ENCODE measurements around the gene CRISPLD2. TPM values are rescaled to one million over a fixed set of nuclear protein-coding genes. Genes with fewer than 3 reads are reported as not detected.

CRISPLD2 gene
- total RNA-seq, 1 donor from 2014 or later = 9.0 TPM

- Mint-ChIP-seq H3K27ac (ENCODE audit: unreplicated experiment) (no peak overlapping the region), H3K4me3 (ENCODE audit: unreplicated experiment) (no peak overlapping the region), H3K9me3 (ENCODE audit: unreplicated experiment) (peaks cover 3% of the 10 kb centered on the region), H3K4me1 (ENCODE audit: low read depth, unreplicated experiment) (peaks cover 27% of the 10 kb centered on the region), H3K36me3 (ENCODE audit: unreplicated experiment) (peaks cover 6% of the 10 kb centered on the region), H3K27me3 (ENCODE audit: unreplicated experiment) (peaks cover 9% of the 10 kb centered on the region)
- no peak for DNase-seq
- TF ChIP-seq CTCF (IDR thresholded peaks at IDR 0.05; ENCODE audit: partially characterized antibody, unreplicated experiment) = no peak
Measured at GRCh38 chr16:84823926-84824325, 4.1 kb downstream of the CRISPLD2 start.

GRCh38 chr16:84825896-84826557 is 6.2 kb downstream of the CRISPLD2 start:
- TF ChIP-seq CTCF (IDR thresholded peaks at IDR 0.05; ENCODE audit: partially characterized antibody, unreplicated experiment) = no peak
- H3K36me3 Mint-ChIP-seq (ENCODE audit: unreplicated experiment) = peaks cover 6% of the 10 kb centered on the region
- H3K27me3 Mint-ChIP-seq (ENCODE audit: unreplicated experiment) = peaks cover 4% of the 10 kb centered on the region
- peaks cover 21% of the 10 kb centered on the region for H3K4me1 Mint-ChIP-seq (ENCODE audit: low read depth, unreplicated experiment)
- no peak overlapping the region for H3K27ac Mint-ChIP-seq (ENCODE audit: unreplicated experiment)
- peaks cover 3% of the 10 kb centered on the region for H3K9me3 Mint-ChIP-seq (ENCODE audit: unreplicated experiment)
- no peak for DNase-seq
- H3K4me3 Mint-ChIP-seq (ENCODE audit: unreplicated experiment) = no peak overlapping the region

GRCh38 chr16:84826558-84826941 is 6.8 kb downstream of the CRISPLD2 start:
- Mint-ChIP-seq H3K4me1 (ENCODE audit: low read depth, unreplicated experiment) (peaks cover 21% of the 10 kb centered on the region), H3K36me3 (ENCODE audit: unreplicated experiment) (peaks cover 6% of the 10 kb centered on the region), H3K4me3 (ENCODE audit: unreplicated experiment) (no peak overlapping the region), H3K9me3 (ENCODE audit: unreplicated experiment) (peaks cover 3% of the 10 kb centered on the region), H3K27ac (ENCODE audit: unreplicated experiment) (no peak overlapping the region), H3K27me3 (ENCODE audit: unreplicated experiment) (peaks cover 4% of the 10 kb centered on the region)
- DNase-seq = no peak
- no peak for TF ChIP-seq CTCF (IDR thresholded peaks at IDR 0.05; ENCODE audit: partially characterized antibody, unreplicated experiment)

GRCh38 chr16:84827131-84827574 is 7.4 kb downstream of the CRISPLD2 start:
- Mint-ChIP-seq H3K4me1 (ENCODE audit: low read depth, unreplicated experiment) (peaks cover 21% of the 10 kb centered on the region), H3K9me3 (ENCODE audit: unreplicated experiment) (peaks cover 3% of the 10 kb centered on the region), H3K27me3 (ENCODE audit: unreplicated experiment) (peaks cover 4% of the 10 kb centered on the region), H3K4me3 (ENCODE audit: unreplicated experiment) (peak overlapping the region; percentile 8), H3K36me3 (ENCODE audit: unreplicated experiment) (peaks cover 6% of the 10 kb centered on the region), H3K27ac (ENCODE audit: unreplicated experiment) (peak overlapping the region; percentile 90)
- peak; percentile 67 for DNase-seq
- TF ChIP-seq CTCF (IDR thresholded peaks at IDR 0.05; ENCODE audit: partially characterized antibody, unreplicated experiment) = no peak

GRCh38 chr16:84827897-84828296 is 8.1 kb downstream of the CRISPLD2 start:
- H3K4me3 Mint-ChIP-seq (ENCODE audit: unreplicated experiment) = peak overlapping the region; percentile 35
- peaks cover 3% of the 10 kb centered on the region for H3K9me3 Mint-ChIP-seq (ENCODE audit: unreplicated experiment)
- no peak for DNase-seq
- TF ChIP-seq CTCF (IDR thresholded peaks at IDR 0.05; ENCODE audit: partially characterized antibody, unreplicated experiment) = no peak
- peaks cover 18% of the 10 kb centered on the region for H3K4me1 Mint-ChIP-seq (ENCODE audit: low read depth, unreplicated experiment)
- H3K27ac Mint-ChIP-seq (ENCODE audit: unreplicated experiment) = peak overlapping the region; percentile 73
- peaks cover 4% of the 10 kb centered on the region for H3K27me3 Mint-ChIP-seq (ENCODE audit: unreplicated experiment)
- peaks cover 5% of the 10 kb centered on the region for H3K36me3 Mint-ChIP-seq (ENCODE audit: unreplicated experiment)
